D721Med (cell line): ENCODE measurements around the gene OR10AD1.

Experiments used
- DNase-seq: peaks from one replicate; pipeline ENCODE4 v3.0.0; 2011; ENCODE audit warnings: low spot score; ENCODE audit not compliant: insufficient read length
- FAIRE-seq: peaks from 2 replicates; lab custom pipeline; 2011; peaks lifted over from hg19 to GRCh38; lab: Jason Lieb, UNC
- CTCF ChIP-seq: IDR thresholded peaks from 2 replicates; pipeline ENCODE4 v1.5.1; 2012; ENCODE audit warnings: mild to moderate bottlenecking, control low read depth; ENCODE audit not compliant: insufficient read depth; ENCODE audit errors: missing control alignments

The OR10AD1 gene

GRCh38 chr12:48183091-48183875 is 19.8 kb downstream of the OR10AD1 start, which contains the start of gene CCDC184:
Gene CCDC184, plus strand, starts transcription at chr12:48183644. Its CDS starts 479 bp downstream, at chr12:48184123.
- FAIRE-seq: no peak
- peak; percentile 41 for DNase-seq
- no peak for TF ChIP-seq CTCF

- TF ChIP-seq CTCF: no peak
- FAIRE-seq (no peak), DNase-seq (no peak)
These were observed 20.5 kb downstream of the OR10AD1 start for GRCh38 chr12:48182631-48183030.

GRCh38 chr12:48180857-48181495 is 22.1 kb downstream of the OR10AD1 start:
- TF ChIP-seq CTCF: no peak
- FAIRE-seq: no peak

GRCh38 chr12:48180424-48180823 is 22.7 kb downstream of the OR10AD1 start:
- no peak for TF ChIP-seq CTCF
- FAIRE-seq (no peak), DNase-seq (no peak)

More at GRCh38 chr12:48180857-48181495, 22.1 kb downstream of the OR10AD1 start:
- DNase-seq: no peak

- DNase-seq: no peak
These were observed 23.6 kb downstream of the OR10AD1 start for GRCh38 chr12:48179466-48179865.

GRCh38 chr12:48177982-48178381 is 25.1 kb downstream of the OR10AD1 start:
- DNase-seq: no peak
- no peak for TF ChIP-seq CTCF
- FAIRE-seq: no peak

More at GRCh38 chr12:48179466-48179865, 23.6 kb downstream of the OR10AD1 start:
- FAIRE-seq: no peak
- TF ChIP-seq CTCF: no peak

GRCh38 chr12:48176417-48176751 is 26.7 kb downstream of the OR10AD1 start:
- TF ChIP-seq CTCF: no peak
- DNase-seq (no peak), FAIRE-seq (no peak)
